Measurements from ENCODE around the gene C6orf136.
A peak's percentile ranks its signal among the peaks of the same experiment; 100 is the strongest.

C6orf136 gene

GRCh38 chr6:30683183-30683979 lies 36.4 kb downstream of the C6orf136 start:
- Mint-ChIP-seq H3K9me3 (no peaks in the 10 kb centered on the region), H3K27ac (peak overlapping the region; percentile 53 to 82 (median 62))

DNA sequence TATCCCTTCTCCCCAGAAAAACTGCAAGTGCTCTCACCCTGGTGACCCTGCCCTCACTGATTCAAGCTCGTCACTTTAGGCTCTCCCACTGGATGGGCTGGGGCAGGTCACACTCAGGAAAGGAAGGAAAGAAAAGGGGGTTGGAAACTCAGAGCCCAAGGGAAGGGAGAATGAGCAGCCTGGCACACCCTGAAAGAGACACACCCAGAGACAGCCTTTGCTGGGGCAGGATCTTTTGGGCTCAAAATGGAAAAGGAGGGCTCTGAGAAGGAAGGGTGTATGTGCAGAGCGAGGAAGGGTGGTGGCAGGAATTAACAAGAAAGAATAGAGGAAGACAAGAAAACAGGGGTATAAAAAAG lies 37.0 kb downstream of the C6orf136 start:
- TF ChIP-seq, protein P1, sequence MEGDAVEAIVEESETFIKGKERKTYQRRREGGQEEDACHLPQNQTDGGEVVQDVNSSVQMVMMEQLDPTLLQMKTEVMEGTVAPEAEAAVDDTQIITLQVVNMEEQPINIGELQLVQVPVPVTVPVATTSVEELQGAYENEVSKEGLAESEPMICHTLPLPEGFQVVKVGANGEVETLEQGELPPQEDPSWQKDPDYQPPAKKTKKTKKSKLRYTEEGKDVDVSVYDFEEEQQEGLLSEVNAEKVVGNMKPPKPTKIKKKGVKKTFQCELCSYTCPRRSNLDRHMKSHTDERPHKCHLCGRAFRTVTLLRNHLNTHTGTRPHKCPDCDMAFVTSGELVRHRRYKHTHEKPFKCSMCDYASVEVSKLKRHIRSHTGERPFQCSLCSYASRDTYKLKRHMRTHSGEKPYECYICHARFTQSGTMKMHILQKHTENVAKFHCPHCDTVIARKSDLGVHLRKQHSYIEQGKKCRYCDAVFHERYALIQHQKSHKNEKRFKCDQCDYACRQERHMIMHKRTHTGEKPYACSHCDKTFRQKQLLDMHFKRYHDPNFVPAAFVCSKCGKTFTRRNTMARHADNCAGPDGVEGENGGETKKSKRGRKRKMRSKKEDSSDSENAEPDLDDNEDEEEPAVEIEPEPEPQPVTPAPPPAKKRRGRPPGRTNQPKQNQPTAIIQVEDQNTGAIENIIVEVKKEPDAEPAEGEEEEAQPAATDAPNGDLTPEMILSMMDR (IDR thresholded peaks at IDR 0.05; ENCODE audit: unreplicated experiment in 3 of 3) = no peak
- Mint-ChIP-seq H3K27me3 (ENCODE audit: low read depth) (peaks cover 1% of the 10 kb centered on the region), H3K9me3 (no peaks in the 10 kb centered on the region), H3K36me3 (ENCODE audit: low read depth) (peaks cover 22% of the 10 kb centered on the region), H3K4me1 (peaks cover 81% of the 10 kb centered on the region), H3K4me3 (peak overlapping the region; percentile 82 to 89 (median 89)), H3K27ac (peak overlapping the region; percentile 53 to 81 (median 61))

More at GRCh38 chr6:30683183-30683979, 36.4 kb downstream of the C6orf136 start:
- Mint-ChIP-seq H3K27me3 (ENCODE audit: low read depth) (no peaks in the 10 kb centered on the region), H3K4me3 (peak overlapping the region; percentile 82 to 89 (median 89)), H3K36me3 (ENCODE audit: low read depth) (peaks cover 25% of the 10 kb centered on the region), H3K4me1 (peaks cover 77% of the 10 kb centered on the region)
- TF ChIP-seq, protein P1 (IDR thresholded peaks at IDR 0.05; ENCODE audit: unreplicated experiment in 3 of 3) = no peak

GRCh38 chr6:30684386-30685156 lies 37.6 kb downstream of the C6orf136 start:
- H3K4me3 Mint-ChIP-seq = peak overlapping the region; percentile 96 to 98 (median 97)

DNA sequence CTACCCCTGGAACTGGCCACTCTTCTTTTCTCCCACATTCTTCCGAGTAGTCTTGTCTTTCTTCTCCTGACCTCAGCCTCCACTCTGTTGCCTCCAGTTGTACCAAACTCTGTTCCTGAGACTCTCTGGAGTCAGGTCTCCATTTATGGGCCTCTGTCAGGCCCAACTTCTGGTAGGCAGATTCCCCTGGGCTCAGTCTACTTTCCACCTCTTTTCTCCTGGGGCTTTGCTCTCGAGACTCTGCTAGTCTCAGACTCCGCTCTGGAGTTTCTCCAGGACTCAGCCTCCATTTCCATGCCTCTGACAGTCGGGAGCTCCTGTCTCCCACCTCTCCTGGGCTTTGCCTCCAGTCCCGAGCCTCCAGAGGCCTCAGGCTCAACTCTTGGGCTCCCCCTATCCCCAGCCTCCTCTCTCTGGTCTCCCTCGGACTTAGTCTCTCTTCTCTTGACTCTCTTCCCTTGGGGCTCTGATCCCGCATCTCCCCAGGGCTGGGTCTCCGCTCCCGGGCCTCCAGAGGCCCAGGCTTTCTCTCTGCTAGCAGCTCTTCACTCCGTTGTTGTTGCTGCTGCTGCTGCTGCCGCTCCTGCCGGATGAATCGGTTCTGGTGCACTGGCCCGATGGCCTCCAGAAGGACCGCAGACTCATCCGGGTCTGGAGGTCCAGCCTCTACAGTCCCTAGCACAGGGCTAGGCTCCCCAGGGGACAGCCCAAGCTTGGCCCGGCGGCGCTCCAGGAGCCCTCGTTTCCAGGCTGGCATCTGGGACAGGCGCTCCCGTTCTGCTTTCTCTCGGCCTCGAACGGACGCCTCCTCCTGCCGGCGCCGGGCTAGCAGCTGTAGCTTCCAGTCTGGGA lies 38.5 kb downstream of the C6orf136 start:
- Mint-ChIP-seq H3K36me3 (ENCODE audit: low read depth) (peaks cover 9% of the 10 kb centered on the region), H3K4me1 (peaks cover 81% of the 10 kb centered on the region), H3K27ac (peak overlapping the region; percentile 81 to 94 (median 89)), H3K9me3 (no peaks in the 10 kb centered on the region), H3K27me3 (ENCODE audit: low read depth) (peaks cover 3% of the 10 kb centered on the region), H3K4me3 (peak overlapping the region; percentile 96 to 98 (median 97))
- TF ChIP-seq, protein P1 (IDR thresholded peaks at IDR 0.05; ENCODE audit: unreplicated experiment in 3 of 3) = no peak

More at GRCh38 chr6:30684386-30685156, 37.6 kb downstream of the C6orf136 start:
- peak overlapping the region; percentile 81 to 94 (median 89) for H3K27ac Mint-ChIP-seq
- no peaks in the 10 kb centered on the region for H3K9me3 Mint-ChIP-seq
- H3K36me3 Mint-ChIP-seq (ENCODE audit: low read depth) = peaks cover 16% of the 10 kb centered on the region
- peaks cover 81% of the 10 kb centered on the region for H3K4me1 Mint-ChIP-seq
- H3K27me3 Mint-ChIP-seq (ENCODE audit: low read depth) = peaks cover 3% of the 10 kb centered on the region
- TF ChIP-seq, protein P1 (IDR thresholded peaks at IDR 0.05; ENCODE audit: unreplicated experiment in 3 of 3) = no peak

- TF ChIP-seq, protein P1 (IDR thresholded peaks at IDR 0.05; ENCODE audit: unreplicated experiment in 3 of 3) = no peak
- Mint-ChIP-seq H3K27me3 (ENCODE audit: low read depth) (peaks cover 3% of the 10 kb centered on the region), H3K4me1 (peaks cover 83% of the 10 kb centered on the region), H3K27ac (peak within 1 kb of the TSS; percentile 94 to 97 (median 94)), H3K36me3 (ENCODE audit: low read depth) (peaks cover 5% of the 10 kb centered on the region), H3K4me3 (peak within 1 kb of the TSS; percentile 96 to 98 (median 97)), H3K9me3 (no peaks in the 10 kb centered on the region)
Observed at GRCh38 chr6:30686009-30686907, 39.3 kb downstream of the C6orf136 start, which contains the start of gene PPP1R18. PPP1R18 (minus strand) TSS chr6:30686645; CDS start chr6:30686018, 627 bp downstream.
